ENCODE results near the gene NLGN2. TPM values are rescaled to one million over a fixed set of nuclear protein-coding genes. Genes with fewer than 3 reads are reported as not detected.

NLGN2 gene
- total RNA-seq (2013), result 0.23 TPM
- polyA plus RNA-seq (under 1 TPM in 1 of 3 donors, not detected in 2; 0.55 TPM), polyA minus RNA-seq (0.14 and 0.16 TPM in 2 replicates), total RNA-seq (0.18 to 4.2 (median 0.90) reads per million in 11 experiments)

DNA sequence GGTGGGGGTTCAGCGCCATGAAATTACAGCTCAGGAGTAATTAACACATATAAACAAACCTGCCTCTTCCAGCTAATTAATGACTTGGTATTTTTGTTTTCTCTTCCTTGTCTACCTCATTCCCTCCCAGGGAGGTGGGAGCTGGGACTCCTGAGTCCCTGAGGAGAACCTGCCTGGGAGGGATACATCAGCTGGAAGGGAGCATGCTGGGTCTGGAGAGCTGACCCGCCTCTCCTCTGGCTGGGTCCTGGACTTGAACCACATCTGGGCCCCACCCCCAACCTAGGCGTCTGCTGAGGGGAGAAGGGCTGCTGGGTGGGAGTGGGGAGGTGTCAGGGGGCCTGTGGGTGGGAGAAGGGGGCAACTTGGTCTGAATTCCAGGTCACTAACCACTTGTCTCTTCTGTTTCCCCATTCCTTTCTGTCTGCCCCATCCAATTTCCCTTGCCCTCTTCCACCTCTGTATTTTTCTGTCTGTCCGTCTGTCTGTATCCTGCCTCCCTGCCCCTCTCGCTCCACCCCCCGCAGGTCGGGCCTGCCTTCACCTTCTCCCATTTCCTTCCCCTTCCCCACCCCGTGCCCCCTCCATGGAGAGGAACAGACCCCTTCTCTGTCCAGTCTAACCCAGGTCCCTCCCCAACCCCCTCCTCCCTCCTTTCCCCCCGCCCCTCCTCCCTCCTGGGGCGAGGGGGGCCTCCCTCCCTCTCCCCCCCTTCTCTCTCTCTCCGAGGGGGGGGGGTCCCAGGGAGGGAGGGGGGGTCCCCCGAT lies at the start of gene NLGN2:
Gene NLGN2 (plus strand): TSS at position 361 of the 767 bp plus-strand sequence. CDS start 411 bp downstream, outside the sequence.
- intact Hi-C loops (cut with micrococcal nuclease), result loop anchor here in 1 of 2 donors (10.0 kb wide), 1 partner anchor 193 kb away; the partner anchor contains the start of genes ACADVL and DLG4
- Histone ChIP-seq H3K27me3 (ENCODE audit: control insufficient read depth in 2 of 2, insufficient read depth in 2 of 2, low read length in 2 of 2) (peaks cover 4 to 37% of the 10 kb centered on the region in 2 donors), H3K4me3 (replicated peaks in 1 of 3; ENCODE audit: low read depth in 2 of 3, low read length in 3 of 3) (no peak within 1 kb of the TSS), H3K79me2 (ENCODE audit: insufficient read depth, low read length) (peaks cover 3% of the 10 kb centered on the region), H3K4me1 (ENCODE audit: control insufficient read depth in 1 of 2, insufficient read depth in 2 of 2, low read length in 2 of 2) (peaks cover 12 to 22% of the 10 kb centered on the region in 2 donors), H3K36me3 (replicated peaks in 1 of 2; ENCODE audit: control insufficient read depth in 1 of 2, insufficient read depth in 2 of 2, low read length in 2 of 2) (no peaks in the 10 kb centered on the region), H3K9me3 (replicated peaks in 1 of 2; ENCODE audit: control insufficient read depth in 1 of 2, insufficient read depth in 1 of 2, low read length in 2 of 2) (no peaks in the 10 kb centered on the region), H2AFZ (ENCODE audit: insufficient read depth, low read depth, low read length, poor library complexity, severe bottlenecking) (no peak within 1 kb of the TSS), H4K20me1 (ENCODE audit: insufficient read depth, low read length) (no peaks in the 10 kb centered on the region), H3K4me2 (replicated peaks; ENCODE audit: extremely low read depth, low read length, poor library complexity, severe bottlenecking) (peak within 1 kb of the TSS; percentile 11), H3K27ac (ENCODE audit: low read depth in 1 of 2, low read length in 2 of 2) (no peak within 1 kb of the TSS), H3K9ac (ENCODE audit: insufficient read depth, low read length, poor library complexity, severe bottlenecking) (no peak within 1 kb of the TSS)
- Mint-ChIP-seq H3K9me3 (peaks cover 0 to 8% (median 3%) of the 10 kb centered on the region in 7 donors), H3K36me3 (peaks cover 0 to 5% of the 10 kb centered on the region in 2 donors), H3K27ac (peak within 1 kb of the TSS in 1 of 7 donors; percentile 84), H3K27me3 (ENCODE audit: low read depth in 3 of 3) (peaks cover 36 to 49% (median 46%) of the 10 kb centered on the region in 3 donors), H3K4me1 (peaks cover 20% of the 10 kb centered on the region), H3K4me3 (peak within 1 kb of the TSS; percentile 34 to 71)
- no peak for DNase-seq
- 7% methylated on average over 4 of the region's 12 CpGs for WGBS (ENCODE audit: insufficient coverage)
- TF ChIP-seq, protein P1, sequence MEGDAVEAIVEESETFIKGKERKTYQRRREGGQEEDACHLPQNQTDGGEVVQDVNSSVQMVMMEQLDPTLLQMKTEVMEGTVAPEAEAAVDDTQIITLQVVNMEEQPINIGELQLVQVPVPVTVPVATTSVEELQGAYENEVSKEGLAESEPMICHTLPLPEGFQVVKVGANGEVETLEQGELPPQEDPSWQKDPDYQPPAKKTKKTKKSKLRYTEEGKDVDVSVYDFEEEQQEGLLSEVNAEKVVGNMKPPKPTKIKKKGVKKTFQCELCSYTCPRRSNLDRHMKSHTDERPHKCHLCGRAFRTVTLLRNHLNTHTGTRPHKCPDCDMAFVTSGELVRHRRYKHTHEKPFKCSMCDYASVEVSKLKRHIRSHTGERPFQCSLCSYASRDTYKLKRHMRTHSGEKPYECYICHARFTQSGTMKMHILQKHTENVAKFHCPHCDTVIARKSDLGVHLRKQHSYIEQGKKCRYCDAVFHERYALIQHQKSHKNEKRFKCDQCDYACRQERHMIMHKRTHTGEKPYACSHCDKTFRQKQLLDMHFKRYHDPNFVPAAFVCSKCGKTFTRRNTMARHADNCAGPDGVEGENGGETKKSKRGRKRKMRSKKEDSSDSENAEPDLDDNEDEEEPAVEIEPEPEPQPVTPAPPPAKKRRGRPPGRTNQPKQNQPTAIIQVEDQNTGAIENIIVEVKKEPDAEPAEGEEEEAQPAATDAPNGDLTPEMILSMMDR (IDR thresholded peaks at IDR 0.05), result no peak

DNA sequence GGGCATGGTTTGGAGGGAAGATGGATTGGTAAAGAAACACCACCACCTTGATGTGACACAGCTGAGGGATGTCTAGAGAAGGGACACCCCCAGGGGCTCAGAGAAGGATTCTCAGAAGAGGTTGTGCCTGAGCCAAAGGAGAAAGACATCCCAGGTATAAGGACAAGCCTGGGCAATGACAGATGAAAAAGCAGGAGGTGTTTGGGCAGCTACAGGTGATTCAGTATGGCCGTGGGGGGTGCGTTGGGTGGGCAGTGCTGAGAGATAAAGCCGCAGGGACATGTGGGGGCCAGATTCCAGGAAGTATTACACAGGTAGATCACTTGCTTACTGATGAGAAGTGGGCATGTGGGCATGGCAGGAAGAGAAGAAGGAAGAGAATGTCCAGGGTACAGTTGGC lies 45.7 kb upstream of the NLGN2 start:
- Histone ChIP-seq H3K9ac (ENCODE audit: insufficient read depth, low read length, poor library complexity, severe bottlenecking) (no peak overlapping the region), H2AFZ (ENCODE audit: insufficient read depth, low read depth, low read length, poor library complexity, severe bottlenecking) (no peak overlapping the region), H3K36me3 (replicated peaks in 1 of 2; ENCODE audit: control insufficient read depth in 1 of 2, insufficient read depth in 2 of 2, low read length in 2 of 2) (no peaks in the 10 kb centered on the region), H3K9me3 (replicated peaks in 1 of 2; ENCODE audit: control insufficient read depth in 1 of 2, insufficient read depth in 1 of 2, low read length in 2 of 2) (no peaks in the 10 kb centered on the region), H4K20me1 (ENCODE audit: insufficient read depth, low read length) (no peaks in the 10 kb centered on the region), H3K4me2 (replicated peaks; ENCODE audit: extremely low read depth, low read length, poor library complexity, severe bottlenecking) (no peak overlapping the region), H3K27ac (ENCODE audit: low read depth in 1 of 2, low read length in 2 of 2) (no peak overlapping the region), H3K4me3 (replicated peaks in 1 of 3; ENCODE audit: low read depth in 2 of 3, low read length in 3 of 3) (no peak overlapping the region), H3K4me1 (ENCODE audit: control insufficient read depth in 1 of 2, insufficient read depth in 2 of 2, low read length in 2 of 2) (no peaks in the 10 kb centered on the region), H3K27me3 (ENCODE audit: control insufficient read depth in 2 of 2, insufficient read depth in 2 of 2, low read length in 2 of 2) (no peaks in the 10 kb centered on the region), H3K79me2 (ENCODE audit: insufficient read depth, low read length) (no peaks in the 10 kb centered on the region)
- no peak overlapping the region for H3K4me3 Mint-ChIP-seq
- no peaks in the 10 kb centered on the region for H3K36me3 Mint-ChIP-seq
- DNase-seq, result no peak
- H3K27ac Mint-ChIP-seq, result no peak overlapping the region
- no peaks in the 10 kb centered on the region for H3K9me3 Mint-ChIP-seq
- H3K27me3 Mint-ChIP-seq (ENCODE audit: low read depth in 3 of 3), result peaks cover 0 to 8% (median 3%) of the 10 kb centered on the region in 3 donors
- 60% methylated on average over 3 of the region's 3 CpGs for WGBS (ENCODE audit: insufficient coverage)
- intact Hi-C loops (cut with micrococcal nuclease), result no loop called here
- TF ChIP-seq, protein P1 (IDR thresholded peaks at IDR 0.05), result no peak
- no peaks in the 10 kb centered on the region for H3K4me1 Mint-ChIP-seq
